GM18870 (cell line): ENCODE data around the gene EXD3.

ENCODE experiments used
- ATAC-seq: cut with Tn5 transposase; IDR thresholded peaks from one replicate; pipeline ENCODE4 v1.9.1; 2021; ENCODE audit warnings: moderate library complexity; ENCODE audit not compliant: unreplicated experiment

Gene EXD3

DNA sequence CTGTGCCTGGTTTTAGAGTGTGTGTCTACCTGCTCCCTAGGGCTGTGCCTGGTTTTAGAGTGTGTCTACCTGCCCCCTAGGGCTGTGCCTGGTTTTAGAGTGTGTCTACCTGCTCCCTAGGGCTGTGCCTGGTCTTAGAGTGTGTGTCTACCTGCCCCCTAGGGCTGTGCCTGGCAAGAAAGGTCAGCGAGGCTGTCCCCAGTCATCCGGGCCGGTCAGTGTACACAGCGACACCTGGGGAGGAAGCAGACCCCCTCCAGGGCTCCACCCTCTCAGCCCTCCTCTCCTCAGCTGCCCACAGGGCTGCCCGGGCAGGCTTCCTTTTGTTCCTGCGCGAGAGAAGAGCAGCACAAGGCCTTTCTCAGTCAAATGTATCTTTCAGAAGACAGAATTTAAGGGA, 125.0 kb downstream of the EXD3 start:
- ATAC-seq, result no peak

DNA sequence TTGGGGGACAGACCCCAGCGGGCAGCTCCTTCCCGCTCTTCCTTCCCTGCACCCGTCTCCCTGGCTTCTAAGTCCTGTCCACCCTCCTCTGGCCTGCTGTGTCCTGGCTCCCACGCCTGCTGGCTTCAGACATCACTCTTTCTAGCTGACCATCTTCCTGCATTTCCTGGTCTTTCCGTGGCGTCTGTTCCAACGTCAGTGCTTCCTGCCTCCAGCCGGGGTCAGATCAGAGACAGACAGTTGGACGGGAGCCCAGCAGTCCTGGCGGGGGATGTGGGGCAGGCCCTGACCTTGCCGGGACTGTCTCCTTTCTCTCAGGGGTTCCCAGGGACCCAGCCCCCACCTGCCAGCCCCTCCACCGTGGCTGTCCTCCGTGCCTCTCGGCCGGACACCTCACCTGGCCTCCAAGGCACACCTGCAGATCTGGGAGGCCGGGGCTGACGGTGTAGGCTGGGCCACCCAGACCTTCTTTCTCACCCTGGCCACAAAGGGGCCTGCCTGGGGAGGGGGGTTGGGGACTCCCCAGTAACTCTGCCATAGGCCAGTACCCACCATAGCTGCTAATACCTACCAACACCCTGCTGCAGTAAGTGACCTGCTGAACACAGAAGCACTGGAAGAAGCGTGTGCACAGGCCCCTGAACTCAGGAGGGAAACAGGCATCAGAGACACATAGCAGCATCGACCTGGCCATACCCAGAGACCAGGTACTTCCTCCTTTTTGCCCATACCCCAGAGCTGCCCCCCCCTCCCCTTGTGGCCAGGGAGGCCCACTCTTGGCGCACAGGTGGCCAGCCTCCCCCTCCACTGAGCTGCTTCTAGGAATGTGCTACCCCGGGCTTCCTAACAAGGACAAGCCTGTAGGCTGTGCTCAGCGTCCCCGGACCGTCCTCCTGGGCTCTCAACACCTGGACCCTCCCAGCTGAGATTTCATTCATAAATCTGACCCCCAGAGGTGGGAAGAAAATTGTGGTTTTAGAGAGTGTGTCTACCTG, 126.0 kb downstream of the EXD3 start:
- no peak for ATAC-seq

DNA sequence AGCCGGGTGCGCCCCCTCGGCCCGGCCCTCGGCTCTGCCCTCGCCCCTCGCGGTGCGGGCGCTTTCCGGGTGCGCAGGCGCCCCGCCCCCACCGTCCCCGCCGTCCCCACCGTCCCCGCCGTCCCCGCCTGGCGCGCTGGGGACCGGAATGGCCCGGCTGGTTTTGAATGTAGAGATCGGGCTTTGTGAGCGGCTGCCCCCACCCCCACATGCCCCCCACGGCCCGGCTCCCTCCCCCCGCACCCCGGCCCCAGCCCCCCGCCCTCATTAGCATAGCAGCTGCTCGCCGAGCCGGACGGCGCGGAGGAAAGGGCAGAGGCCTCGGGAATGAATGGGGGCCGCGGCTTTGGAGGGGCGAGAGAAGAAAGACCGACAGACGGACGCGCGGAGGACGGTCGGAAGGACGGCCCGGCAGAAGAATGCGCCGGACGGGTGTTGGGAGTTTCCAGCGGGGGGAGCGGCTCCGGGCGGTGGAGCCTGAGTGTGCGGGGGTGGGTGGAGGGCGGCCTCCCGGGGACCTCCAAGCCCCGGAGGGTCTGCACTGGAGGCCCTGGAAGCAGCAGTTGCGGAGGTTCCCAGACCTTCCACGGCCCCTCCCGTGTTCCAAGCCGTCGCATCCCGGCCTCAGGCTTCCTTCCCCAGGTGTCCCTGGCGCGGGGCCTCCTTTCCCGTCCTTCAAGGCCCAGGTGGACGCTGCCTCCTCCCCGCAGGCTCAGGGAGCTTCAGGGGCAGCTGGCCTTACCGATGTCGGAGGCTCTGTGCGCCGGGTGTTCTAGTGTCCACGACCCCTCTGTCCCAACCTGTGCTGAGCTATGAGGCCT, 126.9 kb downstream of the EXD3 start:
- no peak for ATAC-seq

DNA sequence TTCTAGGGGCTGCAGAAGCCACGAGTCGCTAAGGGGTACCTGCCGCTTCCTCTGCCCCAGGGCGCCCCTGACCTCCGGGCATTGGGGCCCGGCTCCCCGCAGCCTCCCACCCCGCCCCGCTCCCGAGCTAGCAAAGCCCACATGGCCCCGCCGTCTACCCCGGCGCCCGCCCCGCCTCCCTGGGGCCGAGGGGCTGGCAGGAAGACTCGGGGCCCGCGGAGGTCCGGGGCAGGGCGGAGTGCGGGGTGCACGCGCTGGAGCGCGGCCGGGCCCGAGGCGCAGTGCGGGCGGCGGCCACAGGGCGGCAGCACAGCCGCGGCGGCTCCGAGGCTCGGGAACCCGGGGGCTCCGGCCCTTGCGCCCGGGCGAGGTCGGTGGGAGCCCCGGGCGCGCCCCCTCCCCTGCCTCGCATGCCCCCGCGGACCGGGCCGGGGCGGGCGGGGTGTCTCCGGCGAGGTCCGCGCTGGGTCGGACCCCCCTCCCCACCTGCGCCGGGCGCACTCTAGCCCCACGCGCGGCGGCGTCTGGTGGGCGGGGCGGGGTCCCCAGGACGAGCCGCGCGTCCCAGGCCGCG, 127.6 kb downstream of the EXD3 start:
- no peak for ATAC-seq

DNA sequence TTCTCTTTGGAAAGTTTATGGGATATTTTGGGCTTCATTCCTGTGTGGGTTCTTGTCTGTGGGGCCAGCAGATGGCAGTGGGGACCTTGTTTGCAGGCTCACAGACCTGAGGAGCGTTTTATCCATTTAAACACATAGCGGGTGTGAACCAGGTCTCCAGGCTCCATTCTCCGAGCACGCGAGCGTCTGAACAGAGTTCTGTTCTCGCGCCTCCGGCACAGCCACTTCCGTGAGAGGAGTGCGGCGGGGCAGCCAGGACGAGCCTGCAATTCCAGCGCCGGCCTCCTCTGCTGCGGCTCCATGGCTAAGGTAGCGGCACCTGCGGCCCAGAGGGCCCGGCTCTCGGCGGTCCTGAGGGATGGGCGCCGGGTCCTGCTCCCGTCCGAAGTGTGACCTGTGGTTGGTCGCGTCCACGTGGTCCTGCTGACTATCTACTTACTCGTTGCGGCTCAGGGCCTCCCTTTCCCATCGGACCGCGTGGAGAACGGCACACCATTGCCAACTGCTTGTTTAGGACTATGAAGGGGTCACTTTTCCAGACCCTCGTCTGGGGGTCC, 128.2 kb downstream of the EXD3 start:
- no peak for ATAC-seq

DNA sequence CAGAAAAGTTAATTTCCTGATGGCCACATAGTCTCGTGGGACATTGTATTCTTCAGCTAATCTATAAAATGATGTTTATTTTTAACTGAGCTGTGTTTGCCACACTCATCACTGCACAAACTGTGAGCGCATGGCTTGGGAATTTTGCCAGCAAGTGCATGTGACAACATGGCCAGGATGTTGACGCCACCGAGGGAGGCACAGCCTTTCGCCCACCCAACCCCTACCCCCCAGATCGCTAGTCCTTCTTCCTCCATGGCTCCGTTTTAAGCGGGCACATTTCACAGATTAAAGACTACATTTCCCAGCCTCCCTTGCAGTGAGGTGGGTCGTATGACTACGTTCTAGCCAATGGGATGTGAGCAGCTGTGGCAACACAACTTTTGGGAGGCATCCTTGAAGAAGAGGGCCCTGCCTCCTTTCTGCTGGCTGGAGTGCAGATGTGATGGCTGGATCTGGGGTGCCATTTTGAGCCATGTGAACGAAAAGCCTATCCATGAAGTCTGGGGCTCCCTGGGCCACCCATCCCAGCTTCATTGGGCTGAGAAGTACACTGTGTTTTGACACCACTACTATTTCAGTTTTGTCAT, 128.8 kb downstream of the EXD3 start:
- no peak for ATAC-seq

DNA sequence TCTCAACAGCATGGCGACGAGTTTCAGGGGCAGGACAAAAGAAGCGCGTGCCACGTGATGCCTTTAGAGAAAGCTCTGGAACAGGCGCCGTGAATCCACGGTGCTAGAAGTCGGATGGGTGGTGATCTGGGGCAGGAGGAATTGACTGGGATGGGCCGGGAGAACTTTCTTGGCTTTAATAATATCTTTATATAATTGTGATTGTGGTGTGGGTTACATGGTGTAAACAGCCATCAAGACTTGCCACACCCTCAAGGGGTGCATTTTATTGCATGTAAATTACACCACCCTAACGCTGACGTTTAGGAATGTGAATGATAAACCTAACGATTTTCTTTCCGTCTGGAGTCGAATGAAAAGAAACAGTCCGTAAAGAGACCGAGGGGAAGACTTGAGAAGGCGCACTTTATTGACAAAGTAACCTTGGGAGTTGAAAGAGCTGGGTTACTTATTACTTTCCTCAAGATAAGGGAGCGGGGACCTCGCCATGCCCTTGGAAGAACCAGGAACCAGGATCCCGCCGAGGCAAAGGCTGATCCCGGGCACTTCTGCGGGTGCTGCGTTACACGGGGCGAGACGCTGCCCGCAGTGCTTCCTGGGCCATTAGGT, 129.4 kb downstream of the EXD3 start:
- ATAC-seq, result no peak

DNA sequence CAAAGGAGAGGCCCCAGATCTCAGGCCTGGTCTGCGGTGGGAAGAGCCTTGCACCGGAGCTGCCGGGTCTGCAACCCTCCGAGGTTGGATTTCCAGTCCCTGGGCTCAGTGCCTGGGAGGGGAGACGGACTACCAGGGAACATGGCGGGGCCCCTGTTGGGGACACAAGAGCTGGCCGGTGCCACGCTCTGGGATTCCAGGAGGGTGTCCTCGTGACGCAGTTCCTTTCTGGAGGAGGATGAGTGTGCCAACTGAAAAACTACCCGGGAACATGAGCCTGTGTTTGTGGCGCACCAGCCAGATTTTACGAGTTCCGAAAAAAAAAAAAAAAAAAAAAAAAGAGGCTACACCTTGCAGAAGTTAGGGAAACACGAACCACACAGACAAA, 129.9 kb downstream of the EXD3 start:
- no peak for ATAC-seq

DNA sequence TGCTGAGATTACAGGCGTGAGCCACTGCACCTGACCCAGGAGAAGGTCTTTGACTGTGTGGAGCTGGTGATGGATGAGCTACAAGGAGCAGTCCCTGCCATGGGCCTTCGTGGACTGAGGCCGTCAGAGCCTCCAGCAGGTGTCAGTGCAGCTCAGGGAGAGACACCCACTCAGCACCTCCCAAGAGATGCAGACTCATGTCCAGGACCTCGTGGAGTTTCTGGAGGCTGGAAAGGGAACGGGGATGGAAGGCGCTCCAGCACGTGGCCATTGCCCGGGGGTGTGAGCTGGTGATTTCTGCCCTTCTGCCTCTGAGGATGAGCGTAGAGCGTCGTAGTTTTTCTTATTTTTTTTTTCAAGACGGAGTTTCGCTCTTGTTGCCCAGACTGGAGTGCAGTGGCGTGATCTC, 136.0 kb downstream of the EXD3 start:
- no peak for ATAC-seq

DNA sequence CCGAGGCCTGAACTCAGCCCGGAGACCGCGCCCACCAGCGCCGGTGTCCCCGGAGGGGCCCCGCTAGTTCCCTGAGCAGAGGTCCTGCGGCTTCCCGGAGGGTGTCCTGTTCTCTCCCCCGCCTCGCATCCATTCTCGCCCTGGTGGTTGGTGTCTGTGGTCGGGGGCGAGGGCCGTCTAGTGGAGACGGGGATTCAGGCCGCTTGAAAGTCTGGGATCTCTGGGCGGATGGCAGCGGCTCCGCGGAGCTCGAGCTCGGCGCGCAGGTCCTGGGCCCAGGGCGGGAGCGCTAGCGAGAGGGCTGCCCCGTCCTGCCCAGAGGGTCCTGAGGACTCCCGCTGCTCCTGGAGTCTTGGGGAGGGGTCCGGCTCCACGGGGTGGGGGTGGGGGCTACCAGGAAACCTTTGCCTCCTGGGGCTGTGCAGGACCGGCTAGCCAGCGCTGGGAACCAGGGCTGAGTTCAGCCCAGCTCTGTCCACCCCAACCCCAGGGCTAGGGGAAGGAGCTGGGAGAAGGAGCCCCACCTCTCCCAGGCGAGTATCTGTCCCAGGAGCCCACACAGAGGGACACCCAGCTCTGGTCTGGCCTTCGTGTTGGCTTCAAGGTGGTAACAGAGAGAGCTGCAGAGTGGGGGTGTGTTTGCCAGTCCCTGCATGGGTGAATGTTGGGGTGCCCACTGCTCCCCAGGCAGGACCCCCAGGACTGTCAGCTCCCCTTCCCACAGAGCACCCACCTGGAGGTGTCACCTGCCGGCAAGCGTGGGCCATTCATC, 141.4 kb downstream of the EXD3 start:
- ATAC-seq, result no peak

DNA sequence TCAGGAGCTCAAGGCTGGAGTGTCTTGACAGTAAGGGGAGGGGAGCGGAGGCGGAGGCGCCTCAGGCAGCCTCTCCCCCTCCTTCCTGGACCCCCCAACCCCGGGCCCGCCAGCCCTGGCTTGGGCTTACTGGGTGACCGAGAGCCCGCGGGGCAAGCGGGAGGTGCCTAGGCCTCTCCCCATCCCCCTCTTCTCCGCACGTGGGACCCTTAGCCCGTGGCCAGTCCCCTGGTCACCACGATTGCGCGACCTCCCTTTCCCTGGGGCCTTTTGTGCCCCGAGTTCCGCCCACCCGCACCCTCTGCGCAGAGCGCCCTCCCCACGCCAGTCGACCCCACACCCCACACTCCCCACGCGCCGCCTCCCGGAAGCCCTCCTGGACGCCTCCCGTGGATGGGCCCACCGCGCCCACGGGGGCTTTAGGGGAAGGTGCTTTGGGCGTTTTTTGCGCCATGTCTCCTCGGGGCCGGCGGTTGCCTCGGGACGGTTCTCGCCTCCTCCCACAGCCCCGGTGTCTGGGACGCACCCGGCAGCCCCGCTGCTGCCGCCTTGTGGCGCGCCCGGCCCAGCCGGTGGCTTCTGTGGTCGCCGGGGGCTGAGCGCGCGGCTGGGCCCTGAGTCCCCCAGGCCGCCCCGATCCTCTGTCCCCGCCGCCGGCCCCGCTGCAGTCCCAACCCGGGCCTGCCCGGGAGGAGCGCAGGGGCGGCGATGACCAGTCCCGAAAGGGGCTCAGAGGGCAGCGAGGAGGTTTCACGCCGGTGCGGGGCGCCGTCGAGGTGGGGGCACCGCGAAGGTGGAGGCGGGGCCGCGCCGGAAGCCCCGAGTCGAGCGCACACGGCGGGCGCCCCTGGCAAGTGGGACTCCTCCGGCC, 142.3 kb downstream of the EXD3 start:
- ATAC-seq, result no peak

DNA sequence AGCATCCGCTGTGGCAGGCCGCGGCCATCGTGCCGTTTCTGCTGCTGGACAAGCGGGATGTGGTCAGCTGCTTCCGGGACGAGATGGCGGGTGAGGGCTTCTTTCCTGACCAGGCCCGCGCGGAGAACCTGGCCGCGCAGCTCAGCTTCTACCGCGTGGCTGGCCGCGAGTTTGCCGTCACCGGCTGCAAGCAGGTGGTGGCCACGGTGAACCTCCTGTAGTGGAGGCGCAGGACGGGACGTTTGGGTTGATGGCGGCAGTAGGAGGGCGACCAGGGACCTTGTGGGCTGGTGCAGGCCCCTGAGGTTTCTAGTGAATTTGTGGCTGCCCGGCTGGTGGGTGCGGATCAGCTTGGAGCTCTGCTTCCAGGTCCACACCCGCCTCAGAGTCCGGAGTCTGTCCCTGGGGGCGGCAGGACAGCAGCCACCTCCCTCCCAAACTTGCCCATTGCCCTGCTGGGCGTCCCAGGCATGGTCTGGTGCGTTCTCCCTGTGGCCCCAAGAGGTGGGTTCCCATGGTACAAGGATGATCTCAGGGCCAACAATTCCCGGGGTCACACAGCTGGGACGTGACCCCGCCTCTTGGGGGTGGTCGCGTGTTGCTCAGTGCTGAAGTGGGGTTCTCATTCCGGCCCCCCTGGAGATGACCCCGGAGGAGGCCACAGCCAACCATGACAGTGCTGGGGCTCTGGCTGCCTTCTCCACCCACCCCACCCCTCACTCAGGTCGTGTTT, 143.1 kb downstream of the EXD3 start:
- no peak for ATAC-seq

DNA sequence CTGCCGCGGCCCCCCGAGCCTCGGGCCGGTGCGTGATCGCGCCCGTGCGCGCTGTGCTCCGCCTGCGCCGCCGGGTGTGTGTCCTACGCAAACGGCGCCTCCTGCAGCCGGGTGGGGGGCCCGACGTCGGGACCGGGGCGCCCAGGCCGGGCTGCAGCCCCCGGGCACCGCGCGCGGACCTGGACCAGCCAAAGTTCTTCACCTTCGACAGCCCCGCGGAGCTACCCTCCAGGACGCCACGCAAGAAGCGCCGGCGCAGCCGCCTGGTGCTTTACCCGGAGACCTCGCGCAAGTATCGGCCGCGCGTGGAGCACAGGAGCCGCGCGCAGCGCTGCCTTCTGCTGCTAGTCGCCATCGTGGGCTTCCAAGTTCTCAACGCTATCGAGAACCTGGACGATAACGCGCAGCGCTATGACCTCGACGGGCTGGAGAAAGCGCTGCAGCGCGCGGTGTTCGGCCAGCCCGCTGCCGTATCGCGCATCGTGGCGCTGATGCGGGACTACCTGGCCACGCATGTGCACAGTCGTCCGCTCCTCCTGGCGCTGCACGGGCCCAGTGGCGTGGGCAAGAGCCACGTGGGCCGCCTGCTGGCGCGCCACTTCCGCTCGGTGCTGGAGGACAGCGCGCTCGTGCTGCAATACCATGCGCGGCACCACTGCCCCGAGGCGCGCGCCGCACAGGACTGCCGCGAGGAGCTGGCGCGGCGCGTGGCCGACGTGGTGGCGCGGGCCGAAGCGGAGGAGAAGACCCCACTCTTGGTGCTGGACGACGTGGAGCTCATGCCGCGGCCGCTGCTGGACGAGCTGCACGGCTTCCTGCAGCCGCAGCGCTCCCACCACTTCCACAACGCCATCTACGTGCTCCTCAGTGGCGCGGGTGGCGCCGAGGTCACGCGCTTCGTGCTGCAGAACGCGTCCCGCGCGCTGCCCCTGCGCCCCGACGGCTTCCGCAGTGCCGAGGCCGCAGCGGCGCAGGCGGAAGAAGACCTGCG, 143.9 kb downstream of the EXD3 start:
- no peak for ATAC-seq

DNA sequence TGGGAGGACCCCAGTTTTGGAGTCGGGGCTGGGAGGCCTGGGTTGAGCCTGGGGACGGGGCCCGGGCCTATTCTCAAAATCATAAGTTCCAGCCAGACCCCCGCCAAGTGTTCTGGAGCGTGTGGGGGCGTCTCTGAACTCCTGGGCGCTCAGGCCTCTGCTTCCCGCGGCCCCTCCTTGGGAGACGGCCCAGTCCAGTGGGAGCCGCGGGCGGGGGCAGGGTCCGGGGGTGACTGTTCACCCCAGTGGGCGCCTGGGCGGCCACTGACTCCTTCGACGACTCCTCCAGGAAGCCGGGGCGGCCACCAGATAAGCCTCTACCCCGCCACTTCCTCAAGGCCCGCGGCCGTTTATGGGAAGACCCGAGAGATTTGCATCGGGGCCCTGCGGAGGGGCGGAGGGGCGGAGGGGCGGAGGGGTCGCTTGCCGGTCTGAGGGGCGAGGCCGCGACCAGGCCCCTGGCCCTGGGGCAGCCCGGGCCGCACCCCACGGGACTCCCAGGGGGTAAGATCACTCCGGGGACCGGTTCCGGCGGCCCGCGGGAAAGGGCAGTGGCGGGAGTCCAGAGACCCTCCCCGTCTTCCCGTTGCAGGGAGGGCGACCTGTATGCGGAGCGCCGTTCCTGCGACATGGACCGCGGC, 144.8 kb downstream of the EXD3 start:
- no peak for ATAC-seq

DNA sequence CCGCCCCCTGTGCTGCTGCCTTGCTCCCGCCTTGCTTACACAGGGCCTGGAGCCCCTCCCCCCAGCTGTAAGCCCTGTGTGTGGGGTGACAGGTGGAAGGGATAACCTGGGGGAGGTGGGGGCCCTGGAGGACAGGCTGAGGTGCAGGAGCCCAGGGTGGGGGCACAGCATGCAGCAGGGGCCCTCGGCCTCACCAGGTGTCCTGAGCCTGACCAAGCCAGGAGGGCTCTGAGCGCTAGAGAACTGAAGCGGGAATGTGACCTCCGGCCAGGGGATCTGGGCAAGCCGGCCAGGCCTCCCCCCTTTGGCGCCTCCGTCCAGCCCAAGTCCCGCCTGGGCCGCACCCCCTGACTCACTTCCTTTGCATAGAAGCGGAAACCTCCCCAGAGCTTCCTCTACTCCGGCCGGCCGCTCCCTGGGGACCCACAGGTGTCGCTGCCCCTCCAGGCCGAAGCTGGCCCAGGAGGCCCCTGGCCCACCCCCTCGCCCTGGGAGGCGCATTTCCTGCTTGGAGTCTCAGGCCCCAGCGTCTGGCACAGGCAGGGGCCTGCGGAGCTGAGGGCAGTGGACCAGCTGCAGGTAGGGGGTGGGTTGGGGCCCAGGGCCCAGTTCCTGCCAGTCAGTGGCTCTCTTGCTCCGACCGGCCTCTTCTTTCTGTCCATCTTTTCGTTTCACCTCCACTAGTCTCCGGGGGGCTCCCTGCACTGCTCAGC, 145.5 kb downstream of the EXD3 start, which contains the start of gene TOR4A:
TSS of gene TOR4A (plus strand) at position 398 of the 713 bp plus-strand sequence. CDS start 964 bp downstream, outside the sequence.
- peak; percentile 63 for ATAC-seq
